Astrocyte (in vitro differentiated cells and primary cell): ENCODE measurements around the gene KIN. TPM values are rescaled to one million over a fixed set of nuclear protein-coding genes. Genes with fewer than 3 reads are reported as not detected.

Experiments
- DNase-seq: peaks from one replicate; pipeline ENCODE4 v3.0.0-alpha.2; 2010; ENCODE audit warnings: low read depth
- FAIRE-seq: peaks from 2 replicates; lab custom pipeline; 2011; peaks lifted over from hg19 to GRCh38; lab: Jason Lieb, UNC
- H2AFZ ChIP-seq: 2 replicates; pipeline ENCODE4 v1.6.0; 2012; ENCODE audit warnings: low read depth, low read length, inconsistent platforms
- H3K27ac ChIP-seq: 2 replicates; pipeline ENCODE4 v1.5.1; 2011; ENCODE audit warnings: low read depth, low read length, inconsistent platforms
- H3K27me3 ChIP-seq: 2 replicates; pipeline ENCODE4 v1.6.0; 2011; ENCODE audit warnings: low read length, inconsistent platforms; ENCODE audit not compliant: insufficient read depth
- H3K36me3 ChIP-seq: 2 replicates; pipeline ENCODE4 v1.5.1; 2011; ENCODE audit warnings: low read length, inconsistent platforms; ENCODE audit not compliant: insufficient read depth
- H3K4me1 ChIP-seq: 2 replicates; pipeline ENCODE4 v1.5.1; 2011; ENCODE audit warnings: low read length, inconsistent platforms; ENCODE audit not compliant: insufficient read depth
- H3K4me2 ChIP-seq: 2 replicates; pipeline ENCODE4 v1.6.0; 2012; ENCODE audit warnings: low read length, inconsistent platforms
- H3K4me3 ChIP-seq: 2 replicates; pipeline ENCODE4 v1.5.1; 2011; ENCODE audit warnings: low read depth, mild to moderate bottlenecking, low read length, inconsistent platforms; ENCODE audit not compliant: insufficient read depth
- H3K79me2 ChIP-seq: 2 replicates; pipeline ENCODE4 v1.6.0; 2012; ENCODE audit warnings: mild to moderate bottlenecking, low read length, inconsistent platforms; ENCODE audit not compliant: insufficient read depth
- H3K9ac ChIP-seq: 2 replicates; pipeline ENCODE4 v1.6.0; 2012; ENCODE audit warnings: mild to moderate bottlenecking, low read length, inconsistent platforms
- H3K9me3 ChIP-seq: 2 replicates; pipeline ENCODE4 v1.5.1; 2012; ENCODE audit warnings: low read depth, mild to moderate bottlenecking, low read length, inconsistent platforms; ENCODE audit not compliant: insufficient read depth
- H4K20me1 ChIP-seq: 2 replicates; pipeline ENCODE4 v1.6.0; 2012; ENCODE audit warnings: low read length, inconsistent platforms; ENCODE audit not compliant: insufficient read depth
- H3K27ac Mint-ChIP-seq: one replicate; pipeline ENCODE4 v1.8.0; 2021; ENCODE audit warnings: mild to moderate bottlenecking, mixed read lengths; ENCODE audit not compliant: unreplicated experiment
- H3K27me3 Mint-ChIP-seq: one replicate; pipeline ENCODE4 v1.8.0; 2021; ENCODE audit warnings: low read depth, mixed read lengths; ENCODE audit not compliant: unreplicated experiment
- H3K36me3 Mint-ChIP-seq: one replicate; pipeline ENCODE4 v1.8.0; 2021; ENCODE audit warnings: low read depth, mixed read lengths; ENCODE audit not compliant: unreplicated experiment
- H3K4me1 Mint-ChIP-seq: one replicate; pipeline ENCODE4 v1.8.0; 2021; ENCODE audit warnings: low read depth, mixed read lengths; ENCODE audit not compliant: unreplicated experiment
- H3K4me3 Mint-ChIP-seq: one replicate; pipeline ENCODE4 v1.8.0; 2021; ENCODE audit warnings: mild to moderate bottlenecking, moderate library complexity, mixed read lengths; ENCODE audit not compliant: unreplicated experiment
- H3K9me3 Mint-ChIP-seq: one replicate; pipeline ENCODE4 v1.8.0; 2021; ENCODE audit warnings: mild to moderate bottlenecking, mixed read lengths; ENCODE audit not compliant: unreplicated experiment
- CTCF ChIP-seq: IDR thresholded peaks from 2 replicates; pipeline ENCODE4 v1.5.1; 2011; ENCODE audit warnings: low read depth, mild to moderate bottlenecking, inconsistent platforms, low read length, moderate library complexity; ENCODE audit not compliant: insufficient read depth
- EZH2 ChIP-seq: IDR thresholded peaks from 2 replicates; pipeline ENCODE4 v1.6.1; 2012; ENCODE audit warnings: mild to moderate bottlenecking, low read length, inconsistent platforms; ENCODE audit not compliant: insufficient read depth
- total RNA-seq: library from RNA; stranded (reverse); gene quantifications from 2 replicates; pipeline ENCODE4 v1.2.1, GENCODE V29; 2021

The KIN gene
- total RNA-seq, 1 donor from 2014 or later, result 14.1 TPM

GRCh38 chr10:7776777-7777176, 11.0 kb downstream of the KIN start:
- FAIRE-seq, result no peak
- Histone ChIP-seq H3K79me2 (peaks cover 13% of the 10 kb centered on the region), H3K27ac (no peak overlapping the region), H3K9ac (no peak overlapping the region), H3K9me3 (no peaks in the 10 kb centered on the region), H3K36me3 (peaks cover 43% of the 10 kb centered on the region), H2AFZ (no peak overlapping the region), H3K4me3 (no peak overlapping the region), H3K27me3 (no peaks in the 10 kb centered on the region), H4K20me1 (peaks cover 20% of the 10 kb centered on the region), H3K4me1 (no peaks in the 10 kb centered on the region), H3K4me2 (no peak overlapping the region)
- H3K27me3 Mint-ChIP-seq, result no peaks in the 10 kb centered on the region
- H3K36me3 Mint-ChIP-seq, result peaks cover 17% of the 10 kb centered on the region
- no peaks in the 10 kb centered on the region for H3K4me1 Mint-ChIP-seq
- no peak for DNase-seq
- no peak overlapping the region for H3K4me3 Mint-ChIP-seq
- H3K27ac Mint-ChIP-seq, result no peak overlapping the region
- H3K9me3 Mint-ChIP-seq, result no peaks in the 10 kb centered on the region
- no peak for TF ChIP-seq EZH2
- TF ChIP-seq CTCF, result no peak

GRCh38 chr10:7773845-7774801, 13.7 kb downstream of the KIN start:
- Mint-ChIP-seq H3K4me3 (no peak overlapping the region), H3K9me3 (no peaks in the 10 kb centered on the region), H3K4me1 (no peaks in the 10 kb centered on the region), H3K27ac (no peak overlapping the region), H3K27me3 (no peaks in the 10 kb centered on the region), H3K36me3 (peaks cover 21% of the 10 kb centered on the region)
- DNase-seq, result no peak
- TF ChIP-seq EZH2 (no peak), CTCF (no peak)
- FAIRE-seq, result no peak
- Histone ChIP-seq H3K79me2 (no peaks in the 10 kb centered on the region), H3K36me3 (peaks cover 38% of the 10 kb centered on the region), H3K9ac (no peak overlapping the region), H3K4me1 (no peaks in the 10 kb centered on the region), H3K9me3 (no peaks in the 10 kb centered on the region), H3K27ac (no peak overlapping the region), H4K20me1 (peaks cover 6% of the 10 kb centered on the region), H3K4me3 (no peak overlapping the region), H3K27me3 (no peaks in the 10 kb centered on the region), H2AFZ (no peak overlapping the region), H3K4me2 (no peak overlapping the region)

GRCh38 chr10:7768417-7768816, 19.4 kb downstream of the KIN start:
- TF ChIP-seq EZH2 (no peak), CTCF (no peak)
- Mint-ChIP-seq H3K27me3 (no peaks in the 10 kb centered on the region), H3K4me3 (no peak overlapping the region), H3K36me3 (peaks cover 10% of the 10 kb centered on the region), H3K27ac (no peak overlapping the region), H3K9me3 (no peaks in the 10 kb centered on the region), H3K4me1 (no peaks in the 10 kb centered on the region)
- Histone ChIP-seq H3K36me3 (peaks cover 44% of the 10 kb centered on the region), H3K4me3 (no peak overlapping the region), H4K20me1 (peaks cover 6% of the 10 kb centered on the region), H3K4me1 (no peaks in the 10 kb centered on the region), H3K27me3 (no peaks in the 10 kb centered on the region), H3K27ac (no peak overlapping the region), H2AFZ (no peak overlapping the region), H3K4me2 (no peak overlapping the region), H3K9me3 (no peaks in the 10 kb centered on the region), H3K79me2 (no peaks in the 10 kb centered on the region), H3K9ac (no peak overlapping the region)
- FAIRE-seq, result no peak
- no peak for DNase-seq
